Measurements from ENCODE around the gene MAIP1. TPM values are rescaled to one million over a fixed set of nuclear protein-coding genes. Genes with fewer than 3 reads are reported as not detected.
"Not testable (repeated sequence)": the region's sequence is repeated elsewhere in the genome, so short reads cannot be mapped to it uniquely, and the experiment has no call there.

Gene MAIP1
- total RNA-seq, 1 donor from 2014 or later, result 14.8 TPM

GRCh38 chr2:199911877-199912161 is 43.6 kb upstream of the MAIP1 start:
- Histone ChIP-seq H3K36me3 (no peaks in the 10 kb centered on the region), H3K27me3 (ENCODE audit: low read depth) (no peaks in the 10 kb centered on the region), H3K27ac (peak overlapping the region; percentile 94), H3K4me3 (peak overlapping the region; percentile 84), H3K9me3 (no peaks in the 10 kb centered on the region), H3K4me1 (peaks cover 28% of the 10 kb centered on the region)
- ATAC-seq (no peak), DNase-seq (no peak)
- TF ChIP-seq CTCF (IDR thresholded peaks at IDR 0.05), result no peak
- intact Hi-C loops (cut with DNase I), result no loop called here

- H3K9me3 ChIP-seq; intact Hi-C loops (cut with DNase I); ATAC-seq; H3K36me3 ChIP-seq; DNase-seq; H3K27ac ChIP-seq; H3K27me3 ChIP-seq (ENCODE audit: low read depth): not testable (repeated sequence)
- Histone ChIP-seq H3K4me1 (peaks cover 28% of the 10 kb centered on the region), H3K4me3 (peak overlapping the region; percentile 84)
These were observed 42.7 kb upstream of the MAIP1 start for GRCh38 chr2:199912553-199913114.

- Histone ChIP-seq H3K36me3 (peaks cover 14% of the 10 kb centered on the region), H3K27ac (no peak overlapping the region), H3K27me3 (ENCODE audit: low read depth) (no peaks in the 10 kb centered on the region), H3K4me1 (peaks cover 28% of the 10 kb centered on the region), H3K9me3 (no peaks in the 10 kb centered on the region), H3K4me3 (no peak overlapping the region)
- intact Hi-C loops (cut with DNase I), result no loop called here
- no peak for ATAC-seq
- no peak for TF ChIP-seq CTCF (IDR thresholded peaks at IDR 0.05)
- no peak for DNase-seq
These were observed 40.9 kb upstream of the MAIP1 start for GRCh38 chr2:199914372-199914958.

- H3K4me3 ChIP-seq, result no peak overlapping the region
- intact Hi-C loops (cut with DNase I), result no loop called here
These were observed 38.4 kb upstream of the MAIP1 start for GRCh38 chr2:199916980-199917379.

GRCh38 chr2:199922856-199923255 is 32.5 kb upstream of the MAIP1 start:
- no peak overlapping the region for H3K27ac ChIP-seq

More at GRCh38 chr2:199916980-199917379, 38.4 kb upstream of the MAIP1 start:
- Histone ChIP-seq H3K27ac (no peak overlapping the region), H3K9me3 (no peaks in the 10 kb centered on the region), H3K36me3 (peaks cover 16% of the 10 kb centered on the region), H3K4me1 (peaks cover 23% of the 10 kb centered on the region), H3K27me3 (ENCODE audit: low read depth) (no peaks in the 10 kb centered on the region)
- TF ChIP-seq CTCF (IDR thresholded peaks at IDR 0.05), result no peak
- DNase-seq (no peak), ATAC-seq (no peak)

More at GRCh38 chr2:199922856-199923255, 32.5 kb upstream of the MAIP1 start:
- Histone ChIP-seq H3K4me1 (no peaks in the 10 kb centered on the region), H3K4me3 (no peak overlapping the region), H3K9me3 (no peaks in the 10 kb centered on the region), H3K27me3 (ENCODE audit: low read depth) (no peaks in the 10 kb centered on the region), H3K36me3 (peaks cover 22% of the 10 kb centered on the region)
- DNase-seq, result no peak
- TF ChIP-seq CTCF (IDR thresholded peaks at IDR 0.05), result no peak
- intact Hi-C loops (cut with DNase I), result no loop called here
- no peak for ATAC-seq

Data from lower lobe of right lung (tissue), 2 donors.